Mucosa of descending colon (tissue), 3 donors: ENCODE data around the gene ENPP7. TPM values are rescaled to one million over a fixed set of nuclear protein-coding genes. Genes with fewer than 3 reads are reported as not detected.

Experiments used
- ATAC-seq: fragments of 200-7000 bp; cut with Tn5 transposase; one replicate; pipeline ENCODE4 v1.9.1; 2020; ENCODE audit warnings: mild to moderate bottlenecking, moderate library complexity
- DNase-seq, 3 donors: peaks; one replicate each; pipeline ENCODE4 v3.0.0-alpha.2; 2020
- H3K36me3 ChIP-seq: fragments of 200-600 bp; one replicate; pipeline ENCODE4 v1.8.0; 2021; ENCODE audit warnings: low read depth, mild to moderate bottlenecking
- H3K4me1 ChIP-seq: fragments of 200-600 bp; one replicate; pipeline ENCODE4 v1.8.0; 2021; ENCODE audit warnings: low read depth, mild to moderate bottlenecking
- H3K4me3 ChIP-seq: fragments of 200-600 bp; one replicate; pipeline ENCODE4 v1.8.0; 2021; ENCODE audit warnings: mild to moderate bottlenecking
- H3K9me3 ChIP-seq: fragments of 200-600 bp; one replicate; pipeline ENCODE4 v1.8.0; 2021; ENCODE audit warnings: mild to moderate bottlenecking
- CTCF ChIP-seq: fragments of 200-600 bp; IDR thresholded peaks from one replicate; pipeline ENCODE4 v1.8.0; 2022; ENCODE audit warnings: antibody characterized with exemption, mild to moderate bottlenecking
- intact Hi-C, 2 donors: fragments of 100-400 bp; cut with DNase I in 1 of 2; cut with micrococcal nuclease in 1 of 2; formaldehyde crosslinking; loops; one replicate each; pipeline versions ENCODE4 v1.11.0 to v1.11.1; 2022; cut with DNase I, micrococcal nuclease
- total RNA-seq, 3 donors: library from RNA; stranded (reverse); fragmentation: NEBNext Ultra II Directional in 2 of 3; extraction: Animal tissue kit (Norgen Biotek cat#: 25700) in 2 of 3; gene quantifications; one replicate each; pipeline versions ENCODE4 v1.2.1 to v1.2.4, GENCODE V29; 2021 to 2023
- donor health status: DM: no; HTN: no; CAD: no; lungs with moderate emphysema.
- donor health status: DM: no; HTN: no; CAD: no.
- donor health status: DM: no; HTN: yes; CAD: no.

Gene ENPP7
- total RNA-seq, 3 donors from 2014 or later: not detected

DNA sequence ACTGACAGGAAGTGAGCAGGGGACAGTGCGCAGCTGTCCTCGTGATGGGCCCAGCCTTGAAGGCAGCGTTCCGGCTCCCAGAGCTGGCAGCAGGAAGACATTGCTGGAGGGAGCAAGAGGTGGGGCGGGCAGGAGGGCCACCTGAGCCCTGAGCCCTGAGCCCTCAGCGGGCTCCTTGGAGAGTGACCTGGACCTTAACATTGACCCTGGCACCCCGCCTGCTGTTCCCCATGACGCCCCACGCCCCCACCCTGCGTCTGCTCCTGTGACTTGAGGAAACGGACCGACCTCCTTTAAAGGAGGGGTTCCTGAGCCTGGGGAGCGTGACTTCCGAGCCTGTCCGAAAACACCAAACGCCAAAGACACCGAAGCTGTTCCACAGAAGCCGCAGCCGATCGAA is 25.1 kb upstream of the ENPP7 start:
- no peaks in the 10 kb centered on the region for H3K4me1 ChIP-seq
- no peaks in the 10 kb centered on the region for H3K9me3 ChIP-seq
- H3K36me3 ChIP-seq: no peaks in the 10 kb centered on the region
- no peak for TF ChIP-seq CTCF
- intact Hi-C loops: loop anchor here in 1 of 2 donors (10.0 kb wide), 1 partner anchor 301 kb away; no protein-coding TSS in a partner anchor
- ATAC-seq (no peak), DNase-seq (no peak)
- H3K4me3 ChIP-seq: no peak overlapping the region

- Histone ChIP-seq H3K4me1 (no peaks in the 10 kb centered on the region), H3K36me3 (no peaks in the 10 kb centered on the region), H3K9me3 (no peaks in the 10 kb centered on the region), H3K4me3 (no peak overlapping the region)
- ATAC-seq (peak; percentile 15), DNase-seq (no peak)
- no peak for TF ChIP-seq CTCF
- intact Hi-C loops: loop anchor here in 1 of 2 donors (10.0 kb wide), 1 partner anchor 302 kb away; no protein-coding TSS in a partner anchor
Observed at GRCh38 chr17:79706931-79707850, 23.6 kb upstream of the ENPP7 start.

- Histone ChIP-seq H3K9me3 (no peaks in the 10 kb centered on the region), H3K36me3 (no peaks in the 10 kb centered on the region), H3K4me3 (no peak overlapping the region), H3K4me1 (no peaks in the 10 kb centered on the region)
- intact Hi-C loops: loop anchor here in 1 of 2 donors (10.0 kb wide), 1 partner anchor 303 kb away; no protein-coding TSS in a partner anchor
- peak in 2 of 3 donors; percentile 49 to 57 for DNase-seq
- ATAC-seq: peak; percentile 64
- TF ChIP-seq CTCF: peak; percentile 73
Observed at GRCh38 chr17:79707931-79708891, 22.5 kb upstream of the ENPP7 start.

- DNase-seq (no peak), ATAC-seq (no peak)
- intact Hi-C loops: no loop called here
- Histone ChIP-seq H3K4me3 (no peak overlapping the region), H3K9me3 (no peaks in the 10 kb centered on the region), H3K36me3 (no peaks in the 10 kb centered on the region), H3K4me1 (no peaks in the 10 kb centered on the region)
- TF ChIP-seq CTCF: no peak
Observed at GRCh38 chr17:79711715-79712305, 18.9 kb upstream of the ENPP7 start.

- intact Hi-C loops: no loop called here
- H3K36me3 ChIP-seq: no peaks in the 10 kb centered on the region
- no peaks in the 10 kb centered on the region for H3K4me1 ChIP-seq
- no peaks in the 10 kb centered on the region for H3K9me3 ChIP-seq
- H3K4me3 ChIP-seq: no peak overlapping the region
- no peak for DNase-seq
- no peak for TF ChIP-seq CTCF
- ATAC-seq: no peak
Observed at GRCh38 chr17:79713391-79713790, 17.4 kb upstream of the ENPP7 start.
